Trophoblast cell (in vitro differentiated cells and primary cell): ENCODE measurements around the gene HID1.
A peak's percentile ranks its signal among the peaks of the same experiment; 100 is the strongest.

Experiments
- DNase-seq, 2 donors: peaks; one replicate each; pipeline ENCODE4 v3.0.0-alpha.2; 2016
- H2AFZ ChIP-seq: 2 replicates; pipeline ENCODE4 v1.6.1; 2013; ENCODE audit warnings: low read length, moderate library complexity, mild to moderate bottlenecking; ENCODE audit not compliant: insufficient read depth, poor library complexity
- H2AK5ac ChIP-seq: 2 replicates; pipeline ENCODE4 v1.6.1; 2013; ENCODE audit warnings: mild to moderate bottlenecking, low read length
- H2BK120ac ChIP-seq: 2 replicates; pipeline ENCODE4 v1.6.1; 2013; ENCODE audit warnings: low read length, mild to moderate bottlenecking, moderate library complexity; ENCODE audit not compliant: insufficient read depth, poor library complexity
- H2BK12ac ChIP-seq: 2 replicates; pipeline ENCODE4 v1.6.1; 2013; ENCODE audit warnings: mild to moderate bottlenecking, low read length, moderate library complexity
- H2BK5ac ChIP-seq: 2 replicates; pipeline ENCODE4 v1.6.1; 2013; ENCODE audit warnings: low read length, low read depth, moderate library complexity, mild to moderate bottlenecking; ENCODE audit not compliant: poor library complexity
- H3K14ac ChIP-seq: 2 replicates; pipeline ENCODE4 v1.6.1; 2013; ENCODE audit warnings: mild to moderate bottlenecking, low read length
- H3K18ac ChIP-seq: 2 replicates; pipeline ENCODE4 v1.6.1; 2013; ENCODE audit warnings: mild to moderate bottlenecking, low read length
- H3K23ac ChIP-seq: 2 replicates; pipeline ENCODE4 v1.6.1; 2013; ENCODE audit warnings: low read length
- H3K27ac ChIP-seq: 2 replicates; pipeline ENCODE4 v1.5.1; 2013; ENCODE audit warnings: low read depth, mild to moderate bottlenecking, inconsistent platforms, low read length, moderate library complexity
- H3K27me3 ChIP-seq: 2 replicates; pipeline ENCODE4 v1.6.1; 2013; ENCODE audit warnings: inconsistent platforms, mild to moderate bottlenecking, low read length, moderate library complexity; ENCODE audit not compliant: insufficient read depth
- H3K36me3 ChIP-seq, 2 experiments: 1 replicate in 1 of 2; 2 replicates in 1 of 2; pipeline ENCODE4 v1.6.1; 2013; ENCODE audit warnings: low read length in 2 of 2, mild to moderate bottlenecking in 2 of 2, moderate library complexity in 1 of 2; ENCODE audit not compliant: insufficient read depth in 2 of 2, control insufficient read depth in 1 of 2
- H3K4ac ChIP-seq: 2 replicates; pipeline ENCODE4 v1.6.1; 2013; ENCODE audit warnings: low read depth, mild to moderate bottlenecking, low read length, moderate library complexity
- H3K4me1 ChIP-seq, 2 experiments: 1 replicate in 1 of 2; 2 replicates in 1 of 2; pipeline ENCODE4 v1.6.1; 2013; ENCODE audit warnings: low read length in 2 of 2, mild to moderate bottlenecking in 2 of 2, moderate library complexity in 1 of 2; ENCODE audit not compliant: insufficient read depth in 2 of 2, control insufficient read depth in 1 of 2
- H3K4me2 ChIP-seq: 2 replicates; pipeline ENCODE4 v1.6.1; 2013; ENCODE audit warnings: inconsistent platforms, mild to moderate bottlenecking, low read length, moderate library complexity
- H3K4me3 ChIP-seq: 2 replicates; pipeline ENCODE4 v1.5.1; 2013; ENCODE audit warnings: mild to moderate bottlenecking, low read depth, low read length, inconsistent platforms
- H3K79me1 ChIP-seq: one replicate; pipeline ENCODE4 v1.6.1; 2013; ENCODE audit warnings: low read length
- H3K79me2 ChIP-seq: 2 replicates; pipeline ENCODE4 v1.6.1; 2013; ENCODE audit warnings: low read length, mild to moderate bottlenecking; ENCODE audit not compliant: control insufficient read depth, insufficient read depth, poor library complexity
- H3K9ac ChIP-seq: 2 replicates; pipeline ENCODE4 v1.6.1; 2013; ENCODE audit warnings: mild to moderate bottlenecking, low read length
- H3K9me3 ChIP-seq: 2 replicates; pipeline ENCODE4 v1.6.1; 2013; ENCODE audit warnings: low read depth, mild to moderate bottlenecking, control low read depth, inconsistent platforms, low read length; ENCODE audit not compliant: insufficient read depth
- H4K12ac ChIP-seq: 2 replicates; pipeline ENCODE4 v1.6.1; 2013; ENCODE audit warnings: low read depth, mild to moderate bottlenecking, low read length, moderate library complexity
- H4K8ac ChIP-seq: 2 replicates; pipeline ENCODE4 v1.6.1; 2013; ENCODE audit warnings: low read depth, mild to moderate bottlenecking, low read length, moderate library complexity
- H4K91ac ChIP-seq: one replicate; pipeline ENCODE4 v1.6.1; 2013; ENCODE audit warnings: low read depth, mild to moderate bottlenecking, low read length, moderate library complexity
- WGBS: extraction: QIAGEN DNeasy Blood & Tissue Kit; methylation state at CpG from one replicate; pipeline ENCODE4 v1.1.7; 2013; ENCODE audit warnings: missing lambda C conversion rate; ENCODE audit not compliant: insufficient read length, insufficient coverage; ENCODE audit errors: extremely low coverage; 5-methylcytosine and 5-hydroxymethylcytosine counted together

HID1 gene

DNA sequence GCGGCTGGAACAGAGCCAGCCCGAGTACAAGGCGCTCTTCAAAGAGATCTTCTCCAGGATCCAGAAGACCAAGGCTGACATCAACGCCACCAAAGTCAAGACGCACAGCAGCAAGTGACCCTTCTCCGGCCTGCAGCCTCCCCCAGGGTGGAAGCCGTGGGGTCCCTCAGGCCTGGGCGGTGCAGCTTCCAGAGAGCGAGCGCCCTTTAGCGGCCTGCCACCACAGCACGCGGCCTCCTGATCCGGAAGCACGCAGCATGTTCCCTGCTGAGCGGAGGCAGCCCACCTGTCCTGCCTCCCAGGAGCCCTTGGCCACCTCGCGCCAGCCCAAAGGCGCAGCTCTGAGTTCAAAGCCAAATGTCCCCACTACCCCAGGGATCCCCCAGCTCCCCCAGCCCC is 31.4 kb upstream of the HID1 start:
- Histone ChIP-seq H4K8ac (no peak overlapping the region), H2BK12ac (no peak overlapping the region), H3K23ac (no peak overlapping the region), H2BK120ac (no peak overlapping the region), H3K4ac (no peak overlapping the region), H3K4me3 (no peak overlapping the region), H3K4me2 (no peak overlapping the region), H4K12ac (no peak overlapping the region), H3K9ac (no peak overlapping the region), H3K27me3 (no peaks in the 10 kb centered on the region), H3K18ac (no peak overlapping the region), H3K14ac (no peak overlapping the region), H3K79me2 (no peaks in the 10 kb centered on the region), H3K36me3 (peaks cover 37 to 41% of the 10 kb centered on the region in 2 experiments), H3K27ac (no peak overlapping the region), H3K9me3 (no peaks in the 10 kb centered on the region), H4K91ac (no peak overlapping the region), H3K79me1 (no peaks in the 10 kb centered on the region), H3K4me1 (peaks cover under 1 to 1% of the 10 kb centered on the region in 2 experiments), H2AFZ (no peak overlapping the region), H2BK5ac (no peak overlapping the region), H2AK5ac (no peak overlapping the region)
- no CpG with 5 or more reads among the region's 19 CpGs for WGBS
- DNase-seq = no peak

DNA sequence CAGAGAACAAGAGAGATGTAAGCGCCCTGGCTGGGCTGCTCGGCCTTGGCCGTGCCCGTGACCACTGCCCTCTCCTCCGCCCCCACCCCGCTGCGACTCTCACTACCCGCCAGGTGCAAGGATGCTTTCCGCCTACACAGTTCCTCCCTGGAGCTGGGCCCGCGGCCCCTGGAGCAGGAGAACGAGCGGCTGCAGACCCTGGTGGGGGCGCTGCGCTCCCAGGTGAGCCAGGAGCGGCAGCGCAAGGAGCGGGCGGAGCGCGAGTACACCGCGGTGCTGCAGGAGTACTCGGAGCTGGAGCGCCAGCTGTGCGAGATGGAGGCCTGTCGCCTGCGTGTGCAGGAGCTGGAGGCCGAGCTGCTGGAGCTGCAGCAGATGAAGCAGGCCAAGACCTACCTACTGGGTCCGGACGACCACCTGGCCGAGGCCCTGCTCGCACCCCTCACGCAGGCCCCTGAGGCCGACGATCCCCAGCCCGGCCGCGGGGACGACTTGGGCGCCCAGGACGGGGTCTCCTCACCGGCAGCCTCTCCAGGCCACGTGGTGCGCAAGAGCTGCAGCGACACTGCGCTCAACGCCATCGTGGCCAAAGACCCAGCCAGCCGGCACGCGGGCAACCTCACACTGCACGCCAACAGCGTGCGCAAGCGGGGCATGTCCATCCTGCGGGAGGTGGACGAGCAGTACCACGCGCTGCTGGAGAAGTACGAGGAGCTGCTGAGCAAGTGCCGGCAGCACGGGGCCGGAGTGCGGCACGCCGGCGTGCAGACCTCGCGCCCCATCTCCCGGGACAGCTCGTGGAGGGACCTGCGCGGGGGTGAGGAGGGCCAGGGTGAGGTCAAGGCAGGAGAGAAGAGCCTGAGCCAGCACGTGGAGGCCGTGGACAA is 30.8 kb upstream of the HID1 start:
- no peak overlapping the region for H3K14ac ChIP-seq
- H3K27me3 ChIP-seq = no peaks in the 10 kb centered on the region
- no peaks in the 10 kb centered on the region for H3K4me1 ChIP-seq
- no peak overlapping the region for H2BK5ac ChIP-seq
- no peak overlapping the region for H4K91ac ChIP-seq
- no peaks in the 10 kb centered on the region for H3K9me3 ChIP-seq
- WGBS = no CpG with 5 or more reads among the region's 76 CpGs
- no peak overlapping the region for H4K8ac ChIP-seq
- H4K12ac ChIP-seq = no peak overlapping the region
- H2BK12ac ChIP-seq = no peak overlapping the region
- no peak overlapping the region for H3K18ac ChIP-seq
- no peak overlapping the region for H3K9ac ChIP-seq
- H3K79me2 ChIP-seq = no peaks in the 10 kb centered on the region
- H3K79me1 ChIP-seq = no peaks in the 10 kb centered on the region
- no peak overlapping the region for H3K4ac ChIP-seq
- H2AFZ ChIP-seq = no peak overlapping the region
- peak overlapping the region; percentile 23 for H3K4me3 ChIP-seq
- H3K27ac ChIP-seq = no peak overlapping the region
- H3K36me3 ChIP-seq = peaks cover 37 to 41% of the 10 kb centered on the region in 2 experiments
- no peak overlapping the region for H3K4me2 ChIP-seq
- H3K23ac ChIP-seq = no peak overlapping the region
- no peak for DNase-seq
- H2AK5ac ChIP-seq = no peak overlapping the region
- no peak overlapping the region for H2BK120ac ChIP-seq

DNA sequence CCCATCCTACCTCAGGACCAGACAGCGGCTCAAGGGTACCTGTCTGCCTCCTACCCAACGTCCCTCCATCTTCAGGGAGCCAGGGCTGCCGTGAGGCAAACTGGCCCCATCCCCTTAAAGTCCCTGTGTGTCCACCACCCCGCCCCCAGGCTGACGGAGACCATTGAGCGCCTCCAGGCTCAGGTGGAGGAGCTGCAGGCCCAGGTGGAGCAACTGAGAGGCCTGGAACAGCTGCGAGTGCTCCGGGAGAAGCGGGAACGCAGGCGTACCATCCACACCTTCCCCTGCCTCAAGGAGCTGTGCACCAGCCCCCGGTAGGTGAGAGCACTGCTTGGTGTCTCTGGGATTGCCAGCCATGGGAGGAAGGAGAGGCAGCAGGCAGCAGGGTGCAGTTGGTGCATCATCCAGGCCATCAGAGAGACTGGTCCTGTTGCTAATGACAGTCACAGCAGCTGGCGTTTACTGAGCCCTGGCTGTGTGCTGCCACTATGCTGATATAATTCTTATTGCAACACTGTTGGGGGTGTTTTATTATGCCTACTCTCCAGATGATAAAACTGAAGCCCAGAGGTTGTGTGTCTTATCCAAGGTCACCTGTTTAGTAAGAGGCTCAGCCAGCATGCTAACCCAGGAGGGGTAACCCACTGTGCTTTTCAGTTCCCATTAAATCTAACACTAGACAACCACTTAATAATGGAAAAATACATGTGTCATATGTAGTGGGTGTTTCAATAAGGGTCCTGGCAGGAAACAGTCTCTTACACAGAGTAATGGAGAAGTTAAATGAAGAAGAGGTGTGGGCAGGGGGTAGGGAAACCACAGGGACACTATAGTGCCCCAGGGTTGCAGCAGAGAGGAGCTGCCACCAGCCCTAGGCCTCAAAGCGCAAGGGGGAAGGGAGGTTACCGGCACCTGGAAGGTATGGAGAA is 29.6 kb upstream of the HID1 start:
- Histone ChIP-seq H4K12ac (no peak overlapping the region), H3K18ac (no peak overlapping the region), H4K8ac (no peak overlapping the region), H2AFZ (no peak overlapping the region), H2BK120ac (no peak overlapping the region), H3K79me1 (no peaks in the 10 kb centered on the region), H2BK5ac (no peak overlapping the region), H3K4ac (no peak overlapping the region), H4K91ac (no peak overlapping the region), H2AK5ac (no peak overlapping the region), H3K9me3 (no peaks in the 10 kb centered on the region), H3K27me3 (no peaks in the 10 kb centered on the region), H3K36me3 (peaks cover 37 to 41% of the 10 kb centered on the region in 2 experiments), H3K4me2 (no peak overlapping the region), H3K27ac (no peak overlapping the region), H3K9ac (no peak overlapping the region), H3K14ac (no peak overlapping the region), H3K79me2 (no peaks in the 10 kb centered on the region), H3K23ac (no peak overlapping the region), H2BK12ac (no peak overlapping the region), H3K4me1 (no peaks in the 10 kb centered on the region), H3K4me3 (no peak overlapping the region)
- WGBS = no CpG with 5 or more reads among the region's 15 CpGs
- no peak for DNase-seq

DNA sequence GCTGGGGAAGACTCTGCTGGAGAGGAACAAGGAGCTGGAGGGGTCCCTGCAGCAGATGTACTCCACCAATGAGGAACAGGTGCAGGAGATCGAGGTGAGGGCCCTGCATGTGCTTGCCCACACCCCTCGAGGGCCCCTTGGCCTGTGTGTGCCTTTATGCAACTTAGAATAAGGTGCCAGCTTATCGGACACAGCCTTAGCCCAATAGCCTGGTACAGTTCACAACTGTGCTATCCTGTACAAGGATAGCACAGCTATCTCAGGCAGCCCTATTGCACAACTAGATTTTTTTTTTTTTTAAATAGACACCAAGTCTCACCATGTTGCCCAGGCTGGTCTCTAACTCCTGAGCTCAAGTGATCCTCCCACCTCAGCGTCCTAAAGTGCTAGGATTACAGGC is 27.0 kb upstream of the HID1 start:
- H4K12ac ChIP-seq = no peak overlapping the region
- no peaks in the 10 kb centered on the region for H3K27me3 ChIP-seq
- no peak overlapping the region for H4K91ac ChIP-seq
- H3K4me3 ChIP-seq = no peak overlapping the region
- no CpG with 5 or more reads among the region's 4 CpGs for WGBS
- H4K8ac ChIP-seq = no peak overlapping the region
- H3K14ac ChIP-seq = no peak overlapping the region
- peaks cover 35 to 36% of the 10 kb centered on the region in 2 experiments for H3K36me3 ChIP-seq
- no peak overlapping the region for H3K27ac ChIP-seq
- no peaks in the 10 kb centered on the region for H3K79me1 ChIP-seq
- no peak overlapping the region for H2AK5ac ChIP-seq
- no peak overlapping the region for H3K23ac ChIP-seq
- no peak overlapping the region for H3K4me2 ChIP-seq
- no peaks in the 10 kb centered on the region for H3K9me3 ChIP-seq
- H3K9ac ChIP-seq = no peak overlapping the region
- no peaks in the 10 kb centered on the region for H3K4me1 ChIP-seq
- H2BK5ac ChIP-seq = no peak overlapping the region
- no peak overlapping the region for H2BK12ac ChIP-seq
- no peak overlapping the region for H2BK120ac ChIP-seq
- H2AFZ ChIP-seq = no peak overlapping the region
- no peak overlapping the region for H3K4ac ChIP-seq
- H3K18ac ChIP-seq = no peak overlapping the region
- DNase-seq = no peak
- no peaks in the 10 kb centered on the region for H3K79me2 ChIP-seq
